ENCODE measurements around the gene PRAMEF15.
"Not testable (repeated sequence)": the region's sequence is repeated elsewhere in the genome, so short reads cannot be mapped to it uniquely, and the experiment has no call there.

Gene PRAMEF15

DNA sequence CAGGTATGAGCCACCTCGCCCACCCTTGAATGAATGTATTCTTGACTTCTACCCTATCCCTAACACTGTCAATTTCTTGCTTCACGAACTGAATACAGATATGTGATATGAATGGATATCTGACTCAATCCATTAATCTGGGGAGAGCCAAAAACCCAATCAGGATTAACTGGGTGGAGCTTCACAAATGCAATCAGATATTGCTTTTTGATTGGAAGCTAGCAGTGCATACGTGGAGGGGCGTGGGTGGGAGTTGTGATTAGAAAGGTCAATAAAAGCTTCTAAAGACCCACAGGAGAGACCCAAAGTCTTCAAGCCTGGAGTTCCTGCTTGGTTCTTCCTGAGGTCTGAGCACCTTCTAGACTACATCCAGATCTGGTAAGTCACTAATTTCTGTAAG, at the start of gene PRAMEF15:
Gene PRAMEF15 (plus strand): TSS at position 301 of the 400 bp plus-strand sequence. CDS start 2,827 bp downstream, outside the sequence.
- not testable (repeated sequence) for H3K36me3 Mint-ChIP-seq (ENCODE audit: low read depth); H3K9me3 Mint-ChIP-seq; H3K27me3 Mint-ChIP-seq (ENCODE audit: low read depth); H3K4me1 Mint-ChIP-seq; H3K4me3 Mint-ChIP-seq; H3K27ac Mint-ChIP-seq

DNA sequence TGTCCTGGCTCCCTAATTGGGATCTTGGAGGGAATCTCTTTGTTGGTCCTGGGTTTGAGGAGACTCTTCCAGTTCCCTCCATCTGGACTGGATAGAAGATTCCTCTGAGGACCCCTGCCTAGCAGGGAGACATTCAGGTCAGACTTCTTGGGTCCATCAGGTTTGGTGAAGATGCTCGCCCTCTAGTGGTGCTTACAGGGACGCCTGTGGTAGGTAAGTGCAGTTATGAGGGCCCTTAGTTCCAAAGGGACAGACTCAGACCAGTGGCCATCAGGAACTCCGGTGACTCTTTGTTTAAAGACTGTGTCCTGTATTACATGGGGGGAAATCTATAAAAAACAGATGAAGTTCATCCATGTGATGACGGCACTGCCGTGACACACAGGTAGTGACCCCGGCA, 38.4 kb upstream of the PRAMEF15 start:
- not testable (repeated sequence) for H3K9me3 Mint-ChIP-seq; H3K27ac Mint-ChIP-seq; H3K4me3 Mint-ChIP-seq; H3K4me1 Mint-ChIP-seq; H3K36me3 Mint-ChIP-seq (ENCODE audit: low read depth); H3K27me3 Mint-ChIP-seq (ENCODE audit: low read depth)

GRCh38 chr1:13279617-13280016, 35.8 kb upstream of the PRAMEF15 start:
- H3K36me3 Mint-ChIP-seq (ENCODE audit: low read depth); H3K9me3 Mint-ChIP-seq; H3K27me3 Mint-ChIP-seq (ENCODE audit: low read depth); H3K4me1 Mint-ChIP-seq; H3K4me3 Mint-ChIP-seq; H3K27ac Mint-ChIP-seq: not testable (repeated sequence)

DNA sequence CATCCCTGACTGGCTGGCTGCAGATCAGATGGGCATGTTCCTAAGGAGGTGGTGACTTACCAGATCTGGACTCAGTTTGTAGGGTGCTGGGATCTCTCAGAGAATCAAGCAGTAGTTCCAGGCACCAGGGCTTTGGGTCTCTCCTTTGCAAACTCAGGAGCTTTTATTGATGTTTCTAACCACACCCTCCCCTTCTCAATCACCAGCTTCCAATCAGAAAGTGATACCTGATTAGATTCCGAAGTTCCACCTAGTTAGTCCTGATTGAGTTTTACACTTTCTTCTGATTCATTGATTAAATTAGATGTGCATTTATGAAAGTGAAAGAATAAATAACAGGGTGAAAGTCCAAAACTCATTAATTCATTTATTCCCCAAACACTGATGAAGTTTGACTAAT, 30.3 kb upstream of the PRAMEF15 start, which contains the start of gene PRAMEF8:
Gene PRAMEF8 (minus strand): TSS at position 101 of the 400 bp plus-strand sequence. CDS start 1,046 bp downstream, outside the sequence.
- H3K4me3 Mint-ChIP-seq; H3K27me3 Mint-ChIP-seq (ENCODE audit: low read depth); H3K4me1 Mint-ChIP-seq; H3K36me3 Mint-ChIP-seq (ENCODE audit: low read depth); H3K27ac Mint-ChIP-seq; H3K9me3 Mint-ChIP-seq: not testable (repeated sequence)

- H3K9me3 Mint-ChIP-seq; H3K4me1 Mint-ChIP-seq; H3K27me3 Mint-ChIP-seq (ENCODE audit: low read depth); H3K4me3 Mint-ChIP-seq; H3K27ac Mint-ChIP-seq; H3K36me3 Mint-ChIP-seq (ENCODE audit: low read depth): not testable (repeated sequence)
Measured at GRCh38 chr1:13289030-13289429, 26.4 kb upstream of the PRAMEF15 start.

- not testable (repeated sequence) for H3K4me1 Mint-ChIP-seq; H3K36me3 Mint-ChIP-seq (ENCODE audit: low read depth); H3K27me3 Mint-ChIP-seq (ENCODE audit: low read depth); H3K9me3 Mint-ChIP-seq; H3K4me3 Mint-ChIP-seq; H3K27ac Mint-ChIP-seq
Measured at GRCh38 chr1:13297216-13297931, 18.0 kb upstream of the PRAMEF15 start.

- H3K4me1 Mint-ChIP-seq; H3K9me3 Mint-ChIP-seq; H3K27me3 Mint-ChIP-seq (ENCODE audit: low read depth); H3K4me3 Mint-ChIP-seq; H3K27ac Mint-ChIP-seq; H3K36me3 Mint-ChIP-seq (ENCODE audit: low read depth): not testable (repeated sequence)
Measured at GRCh38 chr1:13298699-13299098, 16.7 kb upstream of the PRAMEF15 start.

GRCh38 chr1:13302197-13302596, 13.2 kb upstream of the PRAMEF15 start:
- H3K36me3 Mint-ChIP-seq (ENCODE audit: low read depth); H3K4me3 Mint-ChIP-seq; H3K27ac Mint-ChIP-seq; H3K9me3 Mint-ChIP-seq; H3K4me1 Mint-ChIP-seq; H3K27me3 Mint-ChIP-seq (ENCODE audit: low read depth): not testable (repeated sequence)

DNA sequence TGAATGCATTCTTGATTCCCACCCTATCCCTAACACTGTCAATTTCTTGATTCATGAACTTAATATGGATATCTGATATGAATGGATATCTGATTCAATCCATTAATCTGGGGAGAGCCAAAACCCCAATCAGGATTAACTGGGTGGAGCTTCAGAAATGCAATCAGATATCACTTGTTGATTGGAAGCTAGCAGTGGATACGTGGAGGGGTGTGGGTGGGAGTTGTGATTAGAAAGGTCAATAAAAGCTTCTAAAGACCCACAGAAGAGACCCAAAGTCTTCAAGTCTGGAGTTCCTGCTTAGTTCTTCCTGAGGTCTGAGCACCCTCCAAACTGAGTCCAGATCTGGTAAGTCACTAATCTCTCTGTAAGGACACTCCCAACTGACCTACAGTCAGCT, 12.1 kb upstream of the PRAMEF15 start, which contains the start of gene PRAMEF33:
Gene PRAMEF33 (plus strand): TSS at position 301 of the 400 bp plus-strand sequence. CDS start 2,416 bp downstream, outside the sequence.
- not testable (repeated sequence) for H3K36me3 Mint-ChIP-seq (ENCODE audit: low read depth); H3K4me1 Mint-ChIP-seq; H3K4me3 Mint-ChIP-seq; H3K27me3 Mint-ChIP-seq (ENCODE audit: low read depth); H3K27ac Mint-ChIP-seq; H3K9me3 Mint-ChIP-seq

- not testable (repeated sequence) for H3K4me1 Mint-ChIP-seq; H3K36me3 Mint-ChIP-seq (ENCODE audit: low read depth); H3K4me3 Mint-ChIP-seq; H3K27me3 Mint-ChIP-seq (ENCODE audit: low read depth); H3K9me3 Mint-ChIP-seq; H3K27ac Mint-ChIP-seq
Measured at GRCh38 chr1:13342496-13342895, 27.1 kb downstream of the PRAMEF15 start.

DNA sequence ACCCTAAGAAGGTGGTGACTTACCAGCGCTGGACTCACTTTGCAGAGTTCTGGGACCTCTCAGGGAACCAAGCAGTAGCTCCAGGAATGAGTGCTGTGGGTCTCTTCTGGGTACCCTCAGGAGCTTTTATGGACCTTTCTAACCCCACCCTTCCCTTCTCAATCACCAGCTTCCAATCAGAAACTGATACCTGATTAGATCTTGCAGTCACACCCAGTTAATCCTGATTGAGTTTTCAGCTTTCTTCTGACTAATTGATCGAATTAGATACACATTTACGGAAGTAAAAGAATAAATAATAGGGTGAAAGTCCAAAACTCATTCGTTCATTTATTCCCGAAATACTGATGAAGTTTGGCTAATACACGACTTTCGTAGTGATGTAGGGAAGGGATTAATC, 31.7 kb downstream of the PRAMEF15 start, which contains the start of gene PRAMEF14:
Gene PRAMEF14 (minus strand): TSS at position 101 of the 400 bp plus-strand sequence. CDS start 1,820 bp downstream, outside the sequence.
- H3K9me3 Mint-ChIP-seq; H3K4me1 Mint-ChIP-seq; H3K36me3 Mint-ChIP-seq (ENCODE audit: low read depth); H3K4me3 Mint-ChIP-seq; H3K27me3 Mint-ChIP-seq (ENCODE audit: low read depth); H3K27ac Mint-ChIP-seq: not testable (repeated sequence)

GRCh38 chr1:13353476-13353875, 38.1 kb downstream of the PRAMEF15 start:
- H3K4me1 Mint-ChIP-seq; H3K27ac Mint-ChIP-seq; H3K9me3 Mint-ChIP-seq; H3K36me3 Mint-ChIP-seq (ENCODE audit: low read depth); H3K27me3 Mint-ChIP-seq (ENCODE audit: low read depth); H3K4me3 Mint-ChIP-seq: not testable (repeated sequence)

DNA sequence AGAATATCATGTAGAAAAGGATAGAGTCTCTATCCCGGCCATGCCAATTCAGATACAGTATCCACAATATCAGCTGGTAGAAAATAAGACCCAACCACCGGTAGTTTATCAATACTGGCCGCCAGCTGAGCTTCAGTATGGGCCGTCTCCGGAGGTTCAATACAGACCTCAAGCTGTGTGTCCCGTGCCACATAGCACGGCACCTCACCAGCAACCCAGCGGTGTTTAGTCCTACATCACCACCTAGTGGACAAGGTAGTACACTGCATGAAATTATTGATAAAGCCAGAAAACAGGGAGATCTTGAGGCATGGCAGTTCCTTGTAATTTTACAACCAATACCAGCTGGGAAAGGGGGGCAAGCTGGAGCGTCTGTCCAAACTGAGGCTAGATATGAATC, 39.1 kb downstream of the PRAMEF15 start:
- H3K4me3 Mint-ChIP-seq; H3K36me3 Mint-ChIP-seq (ENCODE audit: low read depth); H3K27ac Mint-ChIP-seq; H3K9me3 Mint-ChIP-seq; H3K27me3 Mint-ChIP-seq (ENCODE audit: low read depth); H3K4me1 Mint-ChIP-seq: not testable (repeated sequence)

Data from nephron (organoid).